ENCODE data around the gene KCTD16. TPM values are rescaled to one million over a fixed set of nuclear protein-coding genes. Genes with fewer than 3 reads are reported as not detected.
A peak's percentile ranks its signal among the peaks of the same experiment; 100 is the strongest.

KCTD16 gene
- total RNA-seq, 1 donor from 2014 or later, result 0.35 TPM

DNA sequence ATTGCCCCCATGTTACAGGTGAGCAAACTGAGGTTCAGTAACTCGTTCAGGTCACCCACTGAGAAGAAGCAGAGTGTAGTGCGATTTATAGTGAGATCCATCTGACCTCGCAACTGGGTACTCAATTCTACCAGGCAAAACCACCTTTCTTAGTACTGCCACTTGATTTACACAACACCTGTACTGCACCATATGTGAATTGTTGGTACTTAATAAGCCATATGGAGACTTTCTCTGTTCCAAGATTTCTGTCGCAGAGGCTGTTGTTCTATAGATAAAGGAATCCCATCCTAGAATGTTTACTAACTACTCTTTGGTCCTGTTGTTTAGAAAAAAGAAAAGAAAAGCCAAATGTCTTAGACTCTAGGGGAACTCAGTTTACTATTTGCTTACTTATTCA is 287.5 kb downstream of the KCTD16 start:
- no peak for DNase-seq (ENCODE audit: low spot score)

DNA sequence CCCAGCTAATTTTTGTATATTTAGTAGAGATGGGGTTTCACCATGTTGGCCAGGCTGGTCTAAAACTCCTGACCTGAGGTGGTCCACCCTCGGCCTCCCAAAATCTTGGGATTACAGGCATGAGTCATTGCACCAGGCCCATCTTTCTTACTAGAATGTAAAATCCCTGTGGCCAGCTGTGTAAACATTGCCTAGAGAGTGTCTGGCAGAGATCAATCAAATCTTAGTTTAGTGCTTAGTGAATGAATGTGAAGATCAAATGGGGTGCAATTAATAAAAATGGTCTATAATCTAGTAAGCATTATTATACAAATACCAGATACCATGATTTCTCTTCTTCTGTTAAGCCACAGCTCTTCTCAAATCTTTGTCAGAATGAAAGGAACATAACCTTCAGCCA is 289.9 kb downstream of the KCTD16 start:
- DNase-seq (ENCODE audit: low spot score), result no peak

GRCh38 chr5:144462577-144462976 is 291.9 kb downstream of the KCTD16 start:
- no peak for DNase-seq (ENCODE audit: low spot score)

DNA sequence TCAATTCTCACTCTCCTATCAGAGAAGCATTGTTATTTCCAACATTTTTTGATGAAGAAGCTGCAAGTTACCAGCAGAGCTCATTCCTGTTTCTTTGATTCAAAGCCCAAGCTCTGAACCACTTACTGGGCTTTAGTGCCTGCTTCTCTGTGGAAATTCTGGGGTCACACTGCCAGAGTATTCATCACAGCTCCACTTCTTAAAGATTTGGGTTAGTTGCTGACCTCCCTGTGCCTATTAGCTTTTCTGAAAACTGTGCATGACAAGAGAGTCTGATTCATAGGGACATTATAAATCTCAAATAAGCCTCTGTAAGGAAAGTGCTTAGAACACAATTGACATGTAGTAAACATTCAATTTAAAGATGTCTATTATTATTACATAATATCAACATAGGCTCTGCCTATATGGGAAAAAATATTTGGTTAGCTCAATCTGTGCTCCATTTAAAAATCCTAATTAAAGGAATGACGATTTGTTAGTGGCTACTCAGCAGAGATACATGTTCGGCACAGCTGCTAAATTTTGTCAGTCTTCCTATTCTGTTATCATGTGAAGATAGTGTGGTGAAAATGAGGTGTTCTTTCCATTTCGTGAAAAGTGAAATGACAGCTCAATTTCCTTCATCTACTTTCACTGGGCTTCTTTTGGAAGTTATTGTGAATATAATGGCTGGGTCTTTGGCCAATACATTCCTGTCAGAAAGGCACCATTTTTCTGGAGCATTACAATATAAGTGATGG is 293.0 kb downstream of the KCTD16 start:
- DNase-seq (ENCODE audit: low spot score), result no peak

GRCh38 chr5:144464306-144464705 is 293.6 kb downstream of the KCTD16 start:
- DNase-seq (ENCODE audit: low spot score), result no peak

- DNase-seq (ENCODE audit: low spot score), result no peak
Measured at GRCh38 chr5:144465441-144465840, 294.8 kb downstream of the KCTD16 start.

GRCh38 chr5:144467792-144468191 is 297.1 kb downstream of the KCTD16 start:
- DNase-seq (ENCODE audit: low spot score), result peak; percentile 16

DNA sequence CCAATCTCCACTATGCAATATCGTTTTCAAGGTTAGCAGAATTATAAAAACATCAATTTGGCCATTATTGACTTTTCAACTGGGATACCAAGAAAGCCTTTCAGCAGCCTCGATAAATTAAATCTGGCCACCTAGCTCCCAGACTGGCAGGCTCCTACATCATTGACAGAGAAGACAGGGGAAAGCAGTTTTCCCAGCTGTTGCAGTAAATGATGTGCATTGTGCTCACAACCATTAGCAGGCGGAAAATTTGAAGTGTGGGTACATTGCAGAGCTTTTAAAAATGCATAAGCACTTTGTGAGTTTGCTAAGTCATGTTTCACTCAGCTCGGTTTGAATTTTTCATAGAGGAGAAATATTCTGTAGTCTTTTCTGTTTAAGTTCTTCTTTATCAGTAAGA is 297.9 kb downstream of the KCTD16 start:
- no peak for DNase-seq (ENCODE audit: low spot score)

DNA sequence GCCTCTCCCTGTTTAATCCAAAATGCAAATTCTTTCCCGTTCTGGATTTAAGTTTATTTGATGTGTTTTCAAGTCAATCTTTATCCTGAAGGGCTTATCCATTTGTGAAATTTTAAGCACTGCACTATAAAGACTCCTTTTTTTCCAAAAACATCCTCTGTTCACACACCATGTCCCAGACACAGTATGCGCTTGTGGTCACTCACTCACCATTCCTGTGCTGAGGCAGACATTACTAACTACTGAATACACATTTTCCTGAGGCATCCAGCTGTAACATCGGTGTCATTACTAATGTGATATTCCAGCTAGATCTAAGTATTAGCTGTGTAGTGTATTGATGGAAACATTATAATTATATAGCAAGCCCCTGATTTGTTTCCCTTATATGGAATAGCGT is 298.4 kb downstream of the KCTD16 start:
- no peak for DNase-seq (ENCODE audit: low spot score)

DNA sequence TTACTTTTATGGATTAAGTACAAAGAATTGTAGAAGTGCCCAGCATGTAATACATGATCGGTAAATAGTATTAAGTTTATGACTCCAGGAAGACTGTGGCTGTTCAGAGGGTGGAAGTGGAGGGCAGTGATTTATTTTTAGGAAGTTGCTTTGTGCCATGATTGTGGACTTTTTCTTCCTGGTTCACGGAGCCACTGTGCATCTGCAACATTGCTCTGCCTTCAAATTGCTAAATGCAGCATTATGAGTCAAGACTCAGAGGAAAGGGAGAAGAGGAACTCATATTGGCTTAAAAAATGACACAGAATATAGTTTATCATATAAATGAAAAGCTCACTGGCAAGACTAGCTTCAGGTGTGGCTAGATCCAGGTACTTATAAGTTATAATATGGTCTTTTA is 301.5 kb downstream of the KCTD16 start:
- DNase-seq (ENCODE audit: low spot score), result no peak

DNA sequence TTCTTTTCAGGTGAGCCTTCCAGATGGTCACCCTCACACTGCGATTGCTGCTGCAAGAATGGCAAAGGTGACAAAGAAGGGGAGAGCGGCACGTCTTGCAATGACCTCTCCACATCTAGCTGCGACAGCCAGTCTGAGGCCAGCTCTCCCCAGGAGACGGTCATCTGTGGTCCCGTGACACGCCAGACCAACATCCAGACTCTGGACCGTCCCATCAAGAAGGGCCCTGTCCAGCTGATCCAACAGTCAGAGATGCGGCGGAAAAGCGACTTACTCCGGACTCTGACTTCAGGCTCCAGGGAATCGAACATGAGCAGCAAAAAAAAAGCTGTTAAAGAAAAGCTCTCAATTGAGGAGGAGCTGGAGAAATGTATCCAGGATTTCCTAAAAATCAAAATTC is 303.0 kb downstream of the KCTD16 start:
- DNase-seq (ENCODE audit: low spot score), result no peak

- DNase-seq (ENCODE audit: low spot score), result no peak
Measured at GRCh38 chr5:144478565-144478964, 307.9 kb downstream of the KCTD16 start.

GRCh38 chr5:144481861-144482260 is 311.2 kb downstream of the KCTD16 start:
- DNase-seq (ENCODE audit: low spot score), result no peak

- DNase-seq (ENCODE audit: low spot score), result no peak
Measured at GRCh38 chr5:144484124-144484897, 313.6 kb downstream of the KCTD16 start.

DNA sequence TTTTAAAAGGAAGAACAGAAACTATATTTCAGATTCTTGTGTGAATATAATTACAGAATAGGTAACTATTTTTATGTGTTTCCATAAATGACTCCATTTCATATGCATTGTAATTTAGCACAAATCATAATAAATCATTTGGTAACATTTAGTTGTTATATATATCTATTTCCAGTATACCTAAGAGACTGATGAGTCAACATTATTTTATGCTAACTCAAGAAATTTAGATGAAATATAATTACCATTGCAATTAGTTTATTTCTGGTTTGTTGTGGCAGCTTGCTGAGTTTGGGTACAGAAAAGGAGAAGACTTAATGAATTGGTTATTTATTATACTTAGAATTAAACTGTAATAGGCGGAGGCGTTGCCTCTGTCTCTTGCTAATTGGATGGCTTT is 314.9 kb downstream of the KCTD16 start:
- DNase-seq (ENCODE audit: low spot score), result no peak

DNA sequence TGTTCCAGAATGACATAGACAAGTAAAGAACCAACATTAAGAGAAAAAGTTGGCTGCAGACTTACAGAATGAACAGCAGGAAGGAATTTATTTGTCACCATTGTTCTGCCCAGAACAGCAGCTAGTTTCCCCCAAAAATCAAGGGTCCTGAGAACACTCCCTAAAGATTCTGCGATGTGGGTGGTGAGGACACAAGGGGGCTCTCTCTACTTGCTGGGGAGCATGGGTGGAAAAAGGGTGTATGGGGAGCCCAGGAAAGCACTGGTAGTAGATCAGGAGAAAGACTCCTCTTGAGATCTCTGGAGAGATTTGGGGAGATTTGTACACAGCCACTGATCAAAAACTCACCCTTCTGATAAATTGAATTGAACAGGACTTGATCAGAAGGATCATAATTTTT is 316.5 kb downstream of the KCTD16 start:
- no peak for DNase-seq (ENCODE audit: low spot score)

- DNase-seq (ENCODE audit: low spot score), result no peak
Measured at GRCh38 chr5:144487761-144488160, 317.1 kb downstream of the KCTD16 start.

- DNase-seq (ENCODE audit: low spot score), result no peak
Measured at GRCh38 chr5:144503123-144503522, 332.4 kb downstream of the KCTD16 start.

GRCh38 chr5:144504929-144505577 is 334.4 kb downstream of the KCTD16 start:
- no peak for DNase-seq (ENCODE audit: low spot score)

- DNase-seq (ENCODE audit: low spot score), result no peak
Measured at GRCh38 chr5:144510845-144511579, 340.3 kb downstream of the KCTD16 start.

DNA sequence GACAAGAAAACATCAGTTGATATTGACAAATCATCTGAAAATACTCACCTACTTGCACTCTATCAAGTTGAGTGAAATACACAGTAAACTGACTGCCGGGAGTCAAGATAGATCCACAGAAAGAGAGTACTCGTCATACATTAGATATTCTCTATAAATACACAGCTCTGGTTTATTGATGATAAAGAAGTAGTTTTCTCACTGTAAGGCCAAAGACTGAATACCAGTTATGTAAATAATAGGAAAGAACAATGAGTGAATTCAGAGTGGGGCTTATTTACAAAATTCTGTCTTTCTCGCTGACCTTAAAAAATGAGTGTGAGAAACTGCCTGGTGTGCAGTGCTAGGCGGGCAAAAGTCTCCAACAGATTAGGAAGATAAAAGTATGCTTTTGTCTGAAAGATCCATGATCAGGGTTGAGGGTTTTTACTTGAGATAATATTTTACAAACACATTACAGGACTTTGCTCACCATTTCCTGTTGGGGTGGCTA is 341.0 kb downstream of the KCTD16 start:
- no peak for DNase-seq (ENCODE audit: low spot score)

- DNase-seq (ENCODE audit: low spot score), result no peak
Measured at GRCh38 chr5:144522698-144523097, 352.0 kb downstream of the KCTD16 start.
